ENCODE measurements around the gene CHRNE. TPM values are rescaled to one million over a fixed set of nuclear protein-coding genes. Genes with fewer than 3 reads are reported as not detected.

The CHRNE gene
- total and polyA plus RNA-seq, 2 of the 13 experiments (the other 11 are each of a cell fraction or from before 2014, with no cell fraction given), result 0.53 to 0.59 TPM

GRCh38 chr17:4949321-4950074, 46.6 kb upstream of the CHRNE start (continued):
- TF ChIP-seq NCOR1 (IDR thresholded peaks at IDR 0.05; ENCODE audit: borderline replicate concordance, low read length) (0 out of 2 replicates have a peak, but pooled peaks have one; percentile 18), RERE (CRISPR knock-in tag; IDR thresholded peaks at IDR 0.05; ENCODE audit: low read depth) (no peak), RBM39 (IDR thresholded peaks at IDR 0.05; ENCODE audit: low read depth, low read length, poor library complexity, severe bottlenecking) (no peak), ZKSCAN8 (CRISPR knock-in tag; IDR thresholded peaks at IDR 0.05; ENCODE audit: borderline replicate concordance) (no peak), DZIP1 (CRISPR knock-in tag; IDR thresholded peaks at IDR 0.05) (0 out of 2 replicates have a peak, but pooled peaks have one; percentile 35), ZBTB43 (CRISPR knock-in tag; conservative IDR thresholded peaks at IDR 0.05) (no peak), MAFK (conservative IDR thresholded peaks at IDR 0.05 in 1 of 2, IDR thresholded peaks at IDR 0.05 in 1 of 2; ENCODE audit: low read length in 2 of 2) (no peak), ZBTB38 (CRISPR knock-in tag; IDR thresholded peaks at IDR 0.05) (peak; percentile 56), ZNF124 (CRISPR knock-in tag; IDR thresholded peaks at IDR 0.05) (no peak; the same call in 1 of the 2 replicates), ZNF362 (CRISPR knock-in tag; IDR thresholded peaks at IDR 0.05; ENCODE audit: borderline replicate concordance) (no peak), SETDB1 (CRISPR knock-in tag; IDR thresholded peaks at IDR 0.05; ENCODE audit: borderline replicate concordance) (no peak), MZF1 (CRISPR knock-in tag; IDR thresholded peaks at IDR 0.05; ENCODE audit: borderline replicate concordance) (no peak), ZNF121 (CRISPR knock-in tag; IDR thresholded peaks at IDR 0.05) (no peak), SOX13 (IDR thresholded peaks at IDR 0.05) (no peak), SOX13 (CRISPR knock-in tag; conservative IDR thresholded peaks at IDR 0.05 in 1 of 2, IDR thresholded peaks at IDR 0.05 in 1 of 2) (0 out of 4 replicates have a peak, but pooled peaks of 1 of the 2 experiments have one; percentile 9), ZNF205 (CRISPR knock-in tag; IDR thresholded peaks at IDR 0.05) (0 out of 2 replicates have a peak, but pooled peaks have one; percentile 23), ZNF180 (CRISPR knock-in tag; IDR thresholded peaks at IDR 0.05; ENCODE audit: borderline replicate concordance, low read depth) (no peak), ZNF501 (CRISPR knock-in tag; IDR thresholded peaks at IDR 0.05) (0 out of 2 replicates have a peak, but pooled peaks have one; percentile 39)
